Small intestine (tissue), 7 donors: Measurements from ENCODE around the gene SYP. TPM values are rescaled to one million over a fixed set of nuclear protein-coding genes. Genes with fewer than 3 reads are reported as not detected.

Source experiments
- DNase-seq, 2 donors: peaks; one replicate each; pipeline versions ENCODE4 v3.0.0 to v3.0.0-alpha.2; 2013
- FAIRE-seq: peaks from 2 replicates; lab custom pipeline; 2012; peaks lifted over from hg19 to GRCh38; lab: Jason Lieb, UNC
- H3K27ac ChIP-seq, 3 donors: one replicate each; pipeline ENCODE4 v1.5.1; 2013; ENCODE audit warnings: low read length in 2 of 3, mild to moderate bottlenecking in 2 of 3, control low read depth in 1 of 3, inconsistent platforms in 1 of 3, low read depth in 1 of 3, moderate library complexity in 1 of 3
- H3K27me3 ChIP-seq, 3 donors: one replicate each; pipeline ENCODE4 v1.6.1; 2013; ENCODE audit warnings: low read length in 3 of 3, inconsistent platforms in 1 of 3; ENCODE audit not compliant: control insufficient read depth in 3 of 3, insufficient read depth in 3 of 3
- H3K36me3 ChIP-seq, 3 donors: one replicate each; pipeline ENCODE4 v1.6.1; 2013; ENCODE audit warnings: low read length in 3 of 3, inconsistent platforms in 1 of 3, low read depth in 1 of 3, mild to moderate bottlenecking in 1 of 3, moderate library complexity in 1 of 3; ENCODE audit not compliant: control insufficient read depth in 3 of 3, insufficient read depth in 2 of 3
- H3K4me1 ChIP-seq, 3 donors: one replicate each; pipeline ENCODE4 v1.6.1; 2013; ENCODE audit warnings: low read length in 2 of 3, inconsistent platforms in 1 of 3, low read depth in 1 of 3, mild to moderate bottlenecking in 1 of 3, moderate library complexity in 1 of 3; ENCODE audit not compliant: control insufficient read depth in 3 of 3, insufficient read depth in 2 of 3
- H3K4me3 ChIP-seq, 3 donors: one replicate each; pipeline ENCODE4 v1.5.1; 2013; ENCODE audit warnings: low read length in 3 of 3, control low read depth in 1 of 3, inconsistent platforms in 1 of 3, low read depth in 1 of 3, mild to moderate bottlenecking in 1 of 3, moderate library complexity in 1 of 3
- H3K9me3 ChIP-seq, 2 donors: one replicate each; pipeline ENCODE4 v1.6.1; 2013; ENCODE audit warnings: low read depth in 1 of 2, low read length in 1 of 2; ENCODE audit not compliant: control insufficient read depth in 2 of 2, insufficient read depth in 1 of 2
- WGBS, 3 donors: extraction: QIAGEN DNeasy Blood & Tissue Kit; methylation state at CpG; one replicate each; pipeline ENCODE4 v1.1.7; 2013; 5-methylcytosine and 5-hydroxymethylcytosine counted together
- polyA plus RNA-seq, 4 donors: library from polyadenylated mRNA; stranded (reverse) in 3 of 4; unstranded in 1 of 4; fragments of 200-250 nt in 3 of 4; fragments of 120-200 nt in 1 of 4; gene quantifications; one replicate each; pipeline versions ENCODE4 v1.2.1 to v1.2.3, GENCODE V29; 2013
- donor health status: healthy with polysubstance abuse.
- donor health status: control.
- donor health status: control.
- donor health status: Bipolar disorder and iron deficiency.
- donor health status: healthy.

The SYP gene
- polyA plus RNA-seq, 4 donors: 2.2 to 33.5 (median 7.0) TPM

GRCh38 chrX:49186125-49187027 lies 13.6 kb downstream of the SYP start, which contains the start of gene PRICKLE3:
TSS of gene PRICKLE3 (minus strand) at chrX:49186373. CDS start at chrX:49186297, 76 bp downstream.
- DNase-seq (peak; percentile 69 to 79), FAIRE-seq (no peak)
- H3K27ac ChIP-seq: peak within 1 kb of the TSS; percentile 38 to 89 (median 68)
- WGBS, 3 donors: 11 to 45% (median 21%) methylated on average over 42 to 62 of the region's 62 CpGs
- H3K4me1 ChIP-seq: peaks cover 0 to 12% (median 3%) of the 10 kb centered on the region in 3 donors
- peak within 1 kb of the TSS; percentile 41 to 60 (median 56) for H3K4me3 ChIP-seq
- peaks cover 0 to 15% (median 4%) of the 10 kb centered on the region in 3 donors for H3K36me3 ChIP-seq
- H3K27me3 ChIP-seq: no peaks in the 10 kb centered on the region
- no peaks in the 10 kb centered on the region for H3K9me3 ChIP-seq

DNA sequence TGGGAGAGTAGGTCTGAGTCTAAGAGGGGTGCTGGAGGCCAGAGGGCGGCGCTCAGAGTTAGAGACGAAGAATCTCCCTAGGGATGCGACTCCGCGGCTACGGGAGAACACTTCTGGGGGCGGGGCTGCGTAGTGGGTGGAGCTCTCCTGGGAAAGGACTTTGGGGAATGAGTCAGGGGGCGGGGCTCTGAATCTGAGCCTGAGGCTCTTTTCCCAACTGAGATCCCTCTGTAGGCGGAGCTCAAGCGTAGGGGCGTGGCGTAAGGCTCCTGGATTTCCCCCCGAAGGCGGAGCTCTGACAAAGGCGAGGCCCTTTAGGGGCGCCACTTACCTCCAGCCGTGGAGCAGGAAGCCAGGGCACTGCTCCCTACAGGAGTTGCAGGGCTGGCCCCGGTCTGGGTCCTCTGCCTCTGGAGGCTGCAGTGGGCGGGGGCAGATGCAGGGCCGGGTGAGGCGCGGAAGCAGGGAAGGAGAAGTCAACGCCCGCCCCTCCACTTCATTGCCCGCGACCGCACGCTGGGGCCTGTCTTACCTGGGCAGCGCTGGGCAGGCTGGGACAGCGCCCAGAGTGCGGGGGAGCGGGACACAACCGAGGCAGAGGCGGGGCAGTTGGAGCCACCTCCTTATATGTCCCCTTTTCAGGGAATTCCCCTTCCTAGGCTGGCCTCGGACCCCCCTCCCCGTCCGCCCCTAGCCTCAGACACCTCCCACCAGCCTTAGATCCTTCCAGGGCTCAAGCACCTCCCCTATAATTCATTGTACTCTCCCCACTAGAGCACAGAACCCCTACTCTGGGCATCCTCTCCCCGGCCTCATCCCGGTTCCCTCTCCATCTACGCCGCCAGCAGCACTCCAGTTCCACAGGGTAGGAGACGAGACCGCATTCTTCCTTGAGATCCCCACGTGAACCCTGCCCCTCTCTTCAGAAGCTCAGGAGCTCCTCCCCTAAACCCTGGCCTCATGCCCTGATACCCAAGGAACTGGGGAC lies 15.4 kb downstream of the SYP start:
- H3K9me3 ChIP-seq: no peaks in the 10 kb centered on the region
- H3K36me3 ChIP-seq: peaks cover 2 to 19% (median 4%) of the 10 kb centered on the region in 3 donors
- peak overlapping the region; percentile 15 to 60 (median 56) for H3K4me3 ChIP-seq
- H3K27me3 ChIP-seq: no peaks in the 10 kb centered on the region
- H3K27ac ChIP-seq: peak overlapping the region in 2 of 3 donors; percentile 68 to 88
- FAIRE-seq: no peak
- 12 to 56% (median 24%) methylated on average over 21 to 46 of the region's 46 CpGs for WGBS, 3 donors
- peak; percentile 93 for DNase-seq
- peaks cover 0 to 9% (median 3%) of the 10 kb centered on the region in 3 donors for H3K4me1 ChIP-seq

DNA sequence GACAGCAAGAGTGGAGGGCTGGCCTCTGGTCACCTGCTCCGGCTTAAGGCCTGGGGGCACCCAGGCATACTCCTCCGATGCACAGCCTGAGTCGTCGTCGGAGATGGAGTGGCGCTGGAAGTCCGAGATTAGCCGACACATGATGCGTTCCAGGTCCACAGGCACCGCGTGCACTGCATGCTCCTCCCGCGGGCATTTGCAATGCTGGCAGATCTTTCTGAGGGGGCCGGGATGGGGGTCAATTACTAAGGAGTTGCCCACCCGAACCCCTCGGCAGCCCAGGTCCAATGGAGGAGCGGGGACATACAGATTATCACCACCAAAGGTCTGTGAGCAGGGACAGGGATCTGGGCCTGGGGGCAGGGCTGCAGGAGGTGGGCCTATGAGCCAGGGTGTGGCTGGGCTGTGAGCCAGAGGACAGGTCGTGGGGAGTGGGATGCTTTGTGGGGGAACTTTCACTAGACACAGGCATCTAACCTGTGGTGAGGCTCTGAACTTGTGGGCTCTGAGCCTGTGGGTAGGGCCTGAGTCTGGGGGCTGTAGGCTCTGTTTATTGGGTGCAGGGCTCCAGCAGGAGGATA lies 16.2 kb downstream of the SYP start:
- Histone ChIP-seq H3K9me3 (no peaks in the 10 kb centered on the region), H3K4me1 (peaks cover 0 to 9% (median 3%) of the 10 kb centered on the region in 3 donors), H3K27me3 (no peaks in the 10 kb centered on the region), H3K4me3 (no peak overlapping the region), H3K27ac (peak overlapping the region in 2 of 3 donors; percentile 68 to 88), H3K36me3 (peaks cover 4 to 27% (median 4%) of the 10 kb centered on the region in 3 donors)
- WGBS, 3 donors: 82 to 88% (median 84%) methylated on average over 16 to 18 of the region's 18 CpGs
- FAIRE-seq (no peak), DNase-seq (no peak)

- Histone ChIP-seq H3K4me1 (peaks cover 0 to 3% (median 0%) of the 10 kb centered on the region in 3 donors), H3K4me3 (no peak overlapping the region), H3K36me3 (peaks cover 4 to 65% (median 4%) of the 10 kb centered on the region in 3 donors), H3K9me3 (no peaks in the 10 kb centered on the region), H3K27ac (no peak overlapping the region), H3K27me3 (no peaks in the 10 kb centered on the region)
- no peak for DNase-seq
- 72 to 87% (median 83%) methylated on average over 2 of the region's 2 CpGs for WGBS, 3 donors
- FAIRE-seq: no peak
Measured at GRCh38 chrX:49179358-49179757, 20.6 kb downstream of the SYP start.

DNA sequence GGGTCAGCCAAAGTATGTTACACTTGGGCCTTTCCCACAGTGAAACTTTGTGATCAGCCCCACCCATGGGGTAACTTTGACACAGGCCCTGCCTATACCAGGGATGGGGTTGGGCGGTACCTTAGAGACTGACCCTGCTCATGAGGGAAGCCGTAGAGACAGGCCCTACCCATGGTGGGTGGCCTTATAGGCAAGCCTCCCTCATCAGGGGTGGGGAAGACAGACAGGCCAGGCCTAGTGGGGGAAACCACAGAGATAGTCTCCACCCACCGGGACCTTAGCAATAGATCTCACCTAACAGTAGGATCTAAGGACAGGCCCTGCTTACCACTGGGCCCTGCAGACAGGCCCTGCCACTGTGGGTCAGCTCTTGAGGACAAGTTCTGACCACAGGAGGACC lies 21.5 kb downstream of the SYP start:
- Histone ChIP-seq H3K4me3 (no peak overlapping the region), H3K4me1 (no peaks in the 10 kb centered on the region), H3K27me3 (no peaks in the 10 kb centered on the region), H3K36me3 (peaks cover 4 to 70% (median 5%) of the 10 kb centered on the region in 3 donors), H3K27ac (no peak overlapping the region), H3K9me3 (no peaks in the 10 kb centered on the region)
- DNase-seq (no peak), FAIRE-seq (no peak)
- 83 to 88% (median 86%) methylated on average over 2 to 3 of the region's 3 CpGs for WGBS, 3 donors

DNA sequence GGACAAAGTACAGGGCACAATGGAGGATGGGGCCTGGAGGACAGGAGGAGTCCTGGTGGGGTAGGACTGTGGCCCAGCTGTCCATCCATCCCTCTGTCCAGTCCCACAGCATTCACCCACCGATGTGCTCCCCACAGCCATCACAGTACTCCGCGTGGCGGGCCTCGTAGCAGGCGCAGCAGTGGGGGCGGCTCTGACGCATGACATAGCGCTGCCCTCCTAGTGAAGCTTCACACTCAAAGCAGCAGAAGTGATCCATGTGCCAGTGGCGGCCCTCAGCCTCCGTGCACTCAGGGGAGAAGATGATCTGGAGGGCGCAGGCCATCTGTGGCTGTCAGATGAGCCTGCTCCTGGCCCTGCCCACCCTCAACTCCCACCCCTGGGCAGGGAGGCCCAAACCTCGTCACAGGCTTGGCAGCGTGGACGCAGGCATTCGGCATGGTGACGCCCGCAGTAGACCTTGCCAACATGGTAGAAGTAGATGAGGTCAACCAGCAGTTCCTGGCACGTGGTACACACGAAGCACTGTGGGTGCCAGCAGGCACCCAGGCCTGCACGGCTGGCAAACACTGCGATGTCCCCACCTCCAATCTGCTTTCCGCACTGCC lies 22.0 kb downstream of the SYP start:
- Histone ChIP-seq H3K27ac (no peak overlapping the region), H3K4me1 (peaks cover 0 to 3% (median 0%) of the 10 kb centered on the region in 3 donors), H3K36me3 (peaks cover 0 to 70% (median 9%) of the 10 kb centered on the region in 3 donors), H3K27me3 (no peaks in the 10 kb centered on the region), H3K9me3 (no peaks in the 10 kb centered on the region), H3K4me3 (no peak overlapping the region)
- WGBS, 3 donors: 91 to 95% (median 92%) methylated on average over 14 to 23 of the region's 23 CpGs
- FAIRE-seq: no peak
- no peak for DNase-seq

DNA sequence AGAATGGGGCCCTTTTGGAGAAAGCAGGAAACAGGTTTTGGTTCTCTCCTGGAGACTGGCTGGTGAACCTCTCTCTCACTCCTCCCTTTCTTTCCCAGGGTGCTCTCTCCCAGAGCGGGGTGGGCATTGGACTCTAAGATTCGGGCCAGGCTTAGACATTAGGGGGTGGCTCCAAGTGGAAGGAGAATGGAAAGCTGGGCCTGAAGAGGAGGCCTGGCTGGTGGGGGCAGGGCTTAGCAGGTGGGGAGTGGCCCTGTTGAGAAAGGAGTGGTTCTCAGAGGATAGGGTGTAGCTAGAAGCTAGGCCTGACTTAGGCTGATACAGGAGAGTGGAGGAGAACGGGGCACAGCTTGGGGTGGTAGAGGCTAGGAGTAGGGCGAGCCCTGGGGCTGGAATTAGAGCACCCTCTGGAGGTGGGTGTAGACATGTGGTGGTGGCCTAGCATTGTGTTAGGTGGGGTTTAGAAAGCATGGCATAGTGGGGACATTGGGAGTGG lies 22.6 kb downstream of the SYP start:
- Histone ChIP-seq H3K36me3 (peaks cover 0 to 68% (median 9%) of the 10 kb centered on the region in 3 donors), H3K27me3 (no peaks in the 10 kb centered on the region), H3K27ac (peak overlapping the region in 1 of 3 donors; percentile 41), H3K4me1 (peaks cover 0 to 5% (median 0%) of the 10 kb centered on the region in 3 donors), H3K4me3 (no peak overlapping the region), H3K9me3 (no peaks in the 10 kb centered on the region)
- DNase-seq (peak in 1 of 2 donors; percentile 37), FAIRE-seq (no peak)
- 52 to 76% (median 69%) methylated on average over 4 of the region's 4 CpGs for WGBS, 3 donors
